ENCODE results near the gene NPB. TPM values are rescaled to one million over a fixed set of nuclear protein-coding genes. Genes with fewer than 3 reads are reported as not detected.

The NPB gene
- total and polyA plus RNA-seq, 3 experiments from 2014 or later = 0.57 to 0.62 TPM; not detected in 1

DNA sequence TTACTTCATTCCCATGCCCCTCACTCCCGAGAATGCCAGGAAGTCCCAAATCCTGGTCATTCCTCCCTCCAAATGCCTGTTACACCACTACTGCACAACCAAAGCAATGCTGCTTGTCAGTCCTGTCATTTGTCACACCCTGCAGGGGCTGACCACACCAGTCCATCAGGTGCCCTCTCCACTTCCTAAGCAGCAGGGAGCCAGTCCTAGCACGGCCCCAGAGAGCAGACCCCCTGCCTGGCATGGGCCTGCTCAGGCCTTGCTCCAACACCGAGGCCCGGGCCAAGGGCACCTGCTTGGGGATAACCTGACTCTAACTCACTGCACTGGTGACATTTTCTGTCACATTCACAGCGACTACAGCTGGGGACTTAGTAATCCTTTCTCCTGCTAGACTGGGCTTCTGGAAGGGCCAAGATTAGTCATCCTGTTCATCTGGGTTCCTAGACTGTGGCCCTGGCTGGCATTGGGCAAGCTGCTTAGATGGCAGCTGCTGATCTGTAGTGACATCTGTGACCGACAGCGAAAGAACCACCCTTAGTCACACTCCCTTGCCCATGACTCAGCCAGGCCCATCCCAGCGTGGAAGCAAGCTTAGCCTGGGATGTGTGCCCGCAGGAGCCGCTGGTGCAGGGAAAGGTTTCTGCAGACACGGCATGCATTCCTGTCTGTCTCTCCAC, 16.0 kb upstream of the NPB start:
- no peaks in the 10 kb centered on the region for H3K27me3 ChIP-seq (ENCODE audit: insufficient read depth, low read length, poor library complexity, severe bottlenecking)
- Mint-ChIP-seq H3K27me3 (peaks cover 0 to 1% of the 10 kb centered on the region in 2 donors), H3K9me3 (no peaks in the 10 kb centered on the region), H3K4me3 (peak overlapping the region in 2 of 7 donors; percentile 6 to 11), H3K27ac (peak overlapping the region in 4 of 8 donors; percentile 37 to 77 (median 64)), H3K36me3 (peaks cover 0 to 72% (median 9%) of the 10 kb centered on the region in 3 donors), H3K4me1 (peaks cover 23 to 29% (median 27%) of the 10 kb centered on the region in 3 donors)
- H3K4me1 ChIP-seq (ENCODE audit: insufficient read depth, low read length) = peaks cover 17% of the 10 kb centered on the region
- POLR2A ChIA-PET = no interaction called here
- no peak for DNase-seq
- no peaks in the 10 kb centered on the region for H3K9me3 ChIP-seq (ENCODE audit: low read length)
- H3K4me3 ChIP-seq (ENCODE audit: low read length) = no peak overlapping the region
- CTCF ChIA-PET = no interaction called here
- H3K27ac ChIP-seq (ENCODE audit: low read depth, low read length) = no peak overlapping the region
- peaks cover 46% of the 10 kb centered on the region for H3K36me3 ChIP-seq (ENCODE audit: insufficient read depth, low read length)

DNA sequence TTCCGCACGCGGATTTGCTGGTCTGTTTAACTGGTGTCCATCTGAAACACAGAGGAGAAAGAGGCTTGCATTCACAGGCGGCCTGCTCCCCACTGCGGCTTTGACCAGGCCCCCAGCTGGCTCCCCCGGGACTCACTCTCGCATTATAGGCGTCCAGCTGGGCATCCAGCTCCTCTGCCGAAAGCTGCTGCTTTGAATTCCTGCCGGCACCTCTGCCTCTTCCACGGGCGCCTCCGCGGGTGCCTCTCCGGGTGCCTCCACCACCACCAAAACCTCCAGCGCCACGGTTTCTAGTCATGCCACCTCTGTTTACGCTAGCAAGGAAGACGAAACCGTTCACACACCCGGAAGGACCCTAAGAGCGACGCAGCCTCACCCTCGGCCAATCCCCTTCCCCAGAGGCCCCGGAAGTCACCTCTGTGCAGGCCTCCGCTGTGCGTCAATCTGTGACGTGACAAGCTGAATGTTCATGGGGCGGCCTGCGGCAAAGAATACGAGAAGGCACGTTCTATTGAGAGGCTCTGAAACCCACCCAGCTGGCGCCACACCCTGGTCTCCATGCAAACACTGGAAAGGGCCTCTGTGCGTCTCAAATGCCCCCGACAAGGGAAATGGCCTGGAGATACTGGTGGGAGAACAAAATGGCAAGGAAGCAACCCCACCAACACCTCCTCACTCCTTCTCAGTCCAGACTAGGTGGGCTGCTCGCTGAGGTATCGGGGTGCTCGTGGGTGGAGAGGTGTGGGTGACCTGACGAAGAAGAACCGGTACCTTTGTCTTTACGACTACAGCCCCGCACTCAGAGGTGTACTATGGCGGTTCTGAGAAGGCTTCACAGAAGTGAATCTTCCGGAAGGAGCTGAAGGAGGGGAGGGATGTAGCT, 13.7 kb upstream of the NPB start:
- H3K27ac ChIP-seq (ENCODE audit: low read depth, low read length) = no peak overlapping the region

DNA sequence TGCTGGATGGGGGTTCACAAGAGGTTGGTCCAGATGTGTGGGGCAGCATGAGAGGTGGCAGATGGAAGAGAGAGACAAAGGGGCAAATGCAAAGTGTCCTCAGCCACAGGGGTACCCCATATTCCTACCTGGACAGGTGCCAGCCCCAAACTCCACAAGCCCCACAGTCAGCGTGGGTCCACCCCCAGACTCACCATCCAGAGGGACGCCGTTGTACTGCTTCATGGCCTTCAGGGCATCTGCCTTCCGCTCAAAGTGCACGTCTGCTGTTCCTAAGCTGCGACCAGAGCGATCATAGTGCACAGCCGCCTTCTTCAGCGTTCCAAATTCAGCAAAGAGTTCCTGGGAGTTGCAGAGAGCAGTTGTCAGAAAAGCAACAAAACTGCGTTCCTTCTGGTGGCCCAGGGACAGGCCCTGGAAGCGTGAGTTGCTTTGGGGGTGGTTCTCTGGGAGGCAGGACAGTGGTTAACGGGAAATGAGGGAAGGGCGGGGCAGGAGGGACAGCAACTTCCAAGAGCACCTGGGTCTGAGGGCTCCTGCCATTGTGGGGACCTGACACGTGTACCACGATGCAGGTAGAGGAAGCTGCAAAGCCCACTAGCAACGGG, 12.9 kb upstream of the NPB start:
- CTCF ChIA-PET = no interaction called here

More for the DNA sequence above, 13.7 kb upstream of the NPB start:
- no peak for DNase-seq
- H3K9me3 ChIP-seq (ENCODE audit: low read length) = no peaks in the 10 kb centered on the region
- CTCF ChIA-PET = no interaction called here
- Mint-ChIP-seq H3K9me3 (peaks cover 0 to 2% (median 0%) of the 10 kb centered on the region in 5 donors), H3K36me3 (peaks cover 0 to 66% (median 6%) of the 10 kb centered on the region in 3 donors), H3K27ac (peak overlapping the region in 4 of 8 donors; percentile 18 to 96 (median 63)), H3K4me1 (peaks cover 24 to 37% (median 27%) of the 10 kb centered on the region in 3 donors), H3K4me3 (peak overlapping the region in 5 of 7 donors; percentile 23 to 71 (median 52)), H3K27me3 (peaks cover 0 to 1% of the 10 kb centered on the region in 2 donors)
- H3K27me3 ChIP-seq (ENCODE audit: insufficient read depth, low read length, poor library complexity, severe bottlenecking) = no peaks in the 10 kb centered on the region
- H3K4me1 ChIP-seq (ENCODE audit: insufficient read depth, low read length) = peaks cover 22% of the 10 kb centered on the region
- POLR2A ChIA-PET = no interaction called here
- peaks cover 46% of the 10 kb centered on the region for H3K36me3 ChIP-seq (ENCODE audit: insufficient read depth, low read length)
- H3K4me3 ChIP-seq (ENCODE audit: low read length) = no peak overlapping the region

DNA sequence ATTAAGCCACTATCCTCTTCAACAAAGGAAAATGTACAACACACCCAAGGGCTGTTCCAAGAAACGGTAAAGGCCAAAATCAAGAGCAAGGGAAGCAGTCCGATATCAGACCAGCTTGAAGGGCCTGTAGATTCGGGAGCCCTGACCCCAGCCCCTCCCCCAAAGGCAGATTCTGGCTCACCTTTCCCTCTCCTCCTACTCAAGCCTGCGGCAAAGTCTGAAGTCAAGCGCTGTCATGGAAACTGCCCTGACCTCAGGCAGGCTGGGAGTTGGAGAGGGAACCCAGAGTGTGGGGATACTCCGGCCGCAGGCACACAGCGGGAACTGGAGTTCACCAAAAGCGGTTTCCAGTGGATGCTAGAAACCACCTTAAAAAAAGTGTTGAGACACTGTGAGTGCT, 12.4 kb upstream of the NPB start:
- DNase-seq = no peak
- Histone ChIP-seq H3K9me3 (ENCODE audit: low read length) (no peaks in the 10 kb centered on the region), H3K4me3 (ENCODE audit: low read length) (no peak overlapping the region), H3K4me1 (ENCODE audit: insufficient read depth, low read length) (peaks cover 22% of the 10 kb centered on the region), H3K27me3 (ENCODE audit: insufficient read depth, low read length, poor library complexity, severe bottlenecking) (no peaks in the 10 kb centered on the region), H3K27ac (ENCODE audit: low read depth, low read length) (peak overlapping the region; percentile 73), H3K36me3 (ENCODE audit: insufficient read depth, low read length) (peaks cover 42% of the 10 kb centered on the region)
- H3K9me3 Mint-ChIP-seq = peaks cover 0 to 2% (median 0%) of the 10 kb centered on the region in 5 donors
- CTCF ChIA-PET = no interaction called here
- peaks cover 0 to 65% (median 4%) of the 10 kb centered on the region in 3 donors for H3K36me3 Mint-ChIP-seq
- H3K27ac Mint-ChIP-seq = peak overlapping the region in 7 of 8 donors; percentile 47 to 96 (median 80)
- peak overlapping the region; percentile 37 to 89 (median 71) for H3K4me3 Mint-ChIP-seq
- peaks cover 23 to 35% (median 24%) of the 10 kb centered on the region in 3 donors for H3K4me1 Mint-ChIP-seq
- POLR2A ChIA-PET = interaction anchor here (1.4 kb wide), 1 partner anchor 20 kb away, joined by 3 read pairs; no protein-coding TSS in a partner anchor
- H3K27me3 Mint-ChIP-seq = peaks cover 0 to 1% of the 10 kb centered on the region in 2 donors

More for the DNA sequence above, 12.9 kb upstream of the NPB start:
- POLR2A ChIA-PET = interaction anchor here (1.4 kb wide), 1 partner anchor 19 kb away, joined by 3 read pairs; no protein-coding TSS in a partner anchor
- Mint-ChIP-seq H3K4me1 (peaks cover 24 to 37% (median 26%) of the 10 kb centered on the region in 3 donors), H3K36me3 (peaks cover 0 to 66% (median 6%) of the 10 kb centered on the region in 3 donors), H3K27me3 (peaks cover 0 to 1% of the 10 kb centered on the region in 2 donors), H3K27ac (peak overlapping the region; percentile 42 to 96 (median 69)), H3K9me3 (peaks cover 0 to 2% (median 0%) of the 10 kb centered on the region in 5 donors), H3K4me3 (peak overlapping the region; percentile 37 to 86 (median 62))
- DNase-seq = no peak
- Histone ChIP-seq H3K9me3 (ENCODE audit: low read length) (no peaks in the 10 kb centered on the region), H3K4me3 (ENCODE audit: low read length) (no peak overlapping the region), H3K27ac (ENCODE audit: low read depth, low read length) (no peak overlapping the region), H3K27me3 (ENCODE audit: insufficient read depth, low read length, poor library complexity, severe bottlenecking) (no peaks in the 10 kb centered on the region), H3K36me3 (ENCODE audit: insufficient read depth, low read length) (peaks cover 45% of the 10 kb centered on the region), H3K4me1 (ENCODE audit: insufficient read depth, low read length) (peaks cover 22% of the 10 kb centered on the region)

DNA sequence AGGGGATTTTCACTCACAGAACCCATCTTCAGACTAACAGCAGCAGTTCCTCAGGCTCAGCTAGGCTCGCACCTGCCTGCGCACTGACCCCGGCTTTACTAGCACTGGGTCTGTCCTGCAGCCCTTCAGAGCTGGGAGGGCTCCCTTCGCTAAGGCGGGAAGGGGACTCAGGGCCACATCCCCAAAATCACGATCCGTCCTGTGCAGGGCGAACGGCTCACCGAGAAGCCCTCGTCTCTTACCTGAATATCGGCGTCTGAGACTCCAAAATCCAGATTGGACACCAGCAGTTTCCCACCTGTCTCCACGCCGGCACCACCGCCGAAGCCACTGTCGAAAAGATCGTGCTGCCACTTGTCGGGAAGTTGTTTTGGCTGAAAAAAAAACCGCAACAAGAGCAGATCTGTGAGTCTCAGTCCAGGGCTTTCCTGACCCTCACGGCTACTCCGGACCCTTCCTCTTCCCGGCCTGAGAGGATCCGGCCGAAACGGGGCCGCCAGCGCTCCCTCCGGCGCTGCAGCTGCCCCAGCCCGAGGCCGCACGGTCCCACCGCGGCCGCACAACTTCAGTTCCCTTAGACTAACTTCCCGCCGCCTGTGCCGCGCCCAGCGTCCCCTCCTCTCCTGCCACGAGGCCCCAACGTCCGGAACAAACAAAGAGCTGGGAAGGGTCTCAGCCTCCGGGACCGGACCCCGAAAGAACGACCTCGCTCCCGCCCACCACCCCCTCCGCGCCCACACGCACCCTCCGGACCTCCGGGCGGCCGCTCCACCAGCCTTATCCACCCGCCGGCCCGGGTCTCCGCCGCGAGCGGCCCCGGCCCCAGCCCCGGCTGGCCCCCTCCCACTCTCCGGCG, 11.4 kb upstream of the NPB start:
- Mint-ChIP-seq H3K27ac (peak overlapping the region; percentile 89 to 98 (median 94)), H3K27me3 (peaks cover 0 to 1% of the 10 kb centered on the region in 2 donors), H3K9me3 (peaks cover 0 to 2% (median 0%) of the 10 kb centered on the region in 5 donors), H3K4me1 (peaks cover 19 to 35% (median 20%) of the 10 kb centered on the region in 3 donors), H3K4me3 (peak overlapping the region; percentile 84 to 93 (median 88)), H3K36me3 (peaks cover 0 to 60% (median 4%) of the 10 kb centered on the region in 3 donors)
- no peaks in the 10 kb centered on the region for H3K9me3 ChIP-seq (ENCODE audit: low read length)
- ChIA-PET CTCF (no interaction called here), POLR2A (interaction anchor here (1.4 to 2.1 kb wide), 2 partner anchors 19 to 21 kb away, joined by 3 to 8 read pairs; no protein-coding TSS in a partner anchor)
- peak overlapping the region; percentile 61 for H3K4me3 ChIP-seq (ENCODE audit: low read length)
- no peaks in the 10 kb centered on the region for H3K27me3 ChIP-seq (ENCODE audit: insufficient read depth, low read length, poor library complexity, severe bottlenecking)
- H3K4me1 ChIP-seq (ENCODE audit: insufficient read depth, low read length) = peaks cover 22% of the 10 kb centered on the region
- no peak for DNase-seq
- peak overlapping the region; percentile 73 for H3K27ac ChIP-seq (ENCODE audit: low read depth, low read length)
- H3K36me3 ChIP-seq (ENCODE audit: insufficient read depth, low read length) = peaks cover 42% of the 10 kb centered on the region

DNA sequence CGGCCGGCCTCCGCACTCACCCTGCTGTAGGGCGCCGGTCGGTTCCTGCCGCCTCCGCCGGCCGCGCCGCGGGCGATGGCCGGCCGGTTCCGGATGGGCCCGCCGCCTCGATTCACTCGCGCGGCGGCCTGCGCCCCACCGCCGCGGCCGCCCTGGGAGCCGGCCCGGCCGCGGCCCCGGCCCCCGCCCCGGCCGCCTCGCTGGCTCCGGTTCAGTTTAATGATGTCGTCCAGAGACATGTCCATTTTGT, 10.8 kb upstream of the NPB start:
- Mint-ChIP-seq H3K4me3 (peak overlapping the region; percentile 92 to 98 (median 94)), H3K36me3 (peaks cover 0 to 56% (median 4%) of the 10 kb centered on the region in 3 donors), H3K27me3 (peaks cover 0 to 1% of the 10 kb centered on the region in 2 donors), H3K4me1 (peaks cover 19 to 35% (median 19%) of the 10 kb centered on the region in 3 donors), H3K27ac (peak overlapping the region; percentile 96 to 99 (median 98)), H3K9me3 (peaks cover 0 to 2% (median 0%) of the 10 kb centered on the region in 5 donors)
- Histone ChIP-seq H3K27me3 (ENCODE audit: insufficient read depth, low read length, poor library complexity, severe bottlenecking) (no peaks in the 10 kb centered on the region), H3K9me3 (ENCODE audit: low read length) (no peaks in the 10 kb centered on the region), H3K36me3 (ENCODE audit: insufficient read depth, low read length) (peaks cover 36% of the 10 kb centered on the region), H3K4me3 (ENCODE audit: low read length) (no peak overlapping the region), H3K4me1 (ENCODE audit: insufficient read depth, low read length) (peaks cover 22% of the 10 kb centered on the region), H3K27ac (ENCODE audit: low read depth, low read length) (peak overlapping the region; percentile 73)
- no peak for DNase-seq
- ChIA-PET CTCF (no interaction called here), POLR2A (interaction anchor here (1.5 to 2.1 kb wide), 2 partner anchors 19 to 30 kb away, joined by 3 to 8 read pairs; no protein-coding TSS in a partner anchor)

DNA sequence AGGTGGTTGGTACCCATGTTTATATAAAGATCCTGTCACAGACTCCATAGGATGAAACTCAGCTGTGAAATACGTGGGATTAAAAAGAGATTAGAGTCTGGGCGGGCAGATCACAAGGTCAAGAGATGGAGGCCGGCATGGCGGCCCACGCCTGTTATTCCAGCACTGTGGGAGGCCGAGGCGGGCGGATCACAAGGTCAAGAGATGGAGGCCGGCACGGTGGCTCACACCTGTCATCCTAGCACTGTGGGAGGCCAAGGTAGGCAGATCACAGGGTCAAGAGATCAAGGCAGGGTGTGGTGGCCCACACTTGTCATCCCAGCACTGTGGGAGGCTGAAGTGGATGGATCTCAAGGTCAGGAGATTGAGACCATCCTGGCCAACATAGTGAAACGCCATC, 6.6 kb upstream of the NPB start:
- POLR2A ChIA-PET = no interaction called here
- no peak for DNase-seq
- Mint-ChIP-seq H3K36me3 (peaks cover 0 to 54% (median 3%) of the 10 kb centered on the region in 3 donors), H3K4me1 (peaks cover 2 to 14% (median 4%) of the 10 kb centered on the region in 3 donors), H3K27me3 (peaks cover 0 to 3% of the 10 kb centered on the region in 2 donors), H3K27ac (no peak overlapping the region), H3K9me3 (peaks cover 0 to 2% (median 0%) of the 10 kb centered on the region in 5 donors), H3K4me3 (peak overlapping the region in 2 of 7 donors; percentile 13 to 34)
- CTCF ChIA-PET = no interaction called here
- H3K27me3 ChIP-seq (ENCODE audit: insufficient read depth, low read length, poor library complexity, severe bottlenecking) = no peaks in the 10 kb centered on the region
- H3K27ac ChIP-seq (ENCODE audit: low read depth, low read length) = no peak overlapping the region
- peaks cover 8% of the 10 kb centered on the region for H3K4me1 ChIP-seq (ENCODE audit: insufficient read depth, low read length)
- no peak overlapping the region for H3K4me3 ChIP-seq (ENCODE audit: low read length)
- no peaks in the 10 kb centered on the region for H3K9me3 ChIP-seq (ENCODE audit: low read length)
- H3K36me3 ChIP-seq (ENCODE audit: insufficient read depth, low read length) = peaks cover under 1% of the 10 kb centered on the region

All from CD8-positive, alpha-beta memory T cell (primary cell).